SK-MEL-5 (cell line): ENCODE results near the gene CD82. TPM values are rescaled to one million over a fixed set of nuclear protein-coding genes. Genes with fewer than 3 reads are reported as not detected.

Experiments
- DNase-seq: peaks from one replicate; pipeline ENCODE4 v3.0.0-alpha.2; 2016; ENCODE audit warnings: low read depth, low spot score
- in situ Hi-C: cut with HindIII; loops from 2 replicates; pipeline ENCODE4 v1.10.0; 2016; ENCODE audit warnings: low sequenced_read_pairs, high pct_unique_total_duplicates, low pct_unique_long_range_greater_than_20kb
- total RNA-seq: library from RNA; depleted of rRNA; stranded (reverse); fragments of >200 nt; shearing (Covaris generic); gene quantifications from 2 replicates; pipeline ENCODE4 v1.2.3, GENCODE V29; 2014

CD82 gene
- total RNA-seq, 1 experiment from 2014 or later = 9.1 TPM

GRCh38 chr11:44605068-44605708 is 39.7 kb downstream of the CD82 start:
- no peak for DNase-seq
- in situ Hi-C loops = no loop called here

GRCh38 chr11:44605965-44606364 is 40.5 kb downstream of the CD82 start:
- no peak for DNase-seq
- in situ Hi-C loops = no loop called here

- in situ Hi-C loops = no loop called here
- no peak for DNase-seq
These were observed 41.0 kb downstream of the CD82 start for GRCh38 chr11:44606472-44606871.

GRCh38 chr11:44607319-44607962 is 42.0 kb downstream of the CD82 start:
- no peak for DNase-seq
- in situ Hi-C loops = no loop called here

GRCh38 chr11:44607987-44608386 is 42.5 kb downstream of the CD82 start:
- in situ Hi-C loops = no loop called here
- no peak for DNase-seq

- in situ Hi-C loops = no loop called here
- DNase-seq = no peak
These were observed 43.2 kb downstream of the CD82 start for GRCh38 chr11:44608651-44608990.

GRCh38 chr11:44608991-44609782 is 43.7 kb downstream of the CD82 start:
- no peak for DNase-seq
- in situ Hi-C loops = no loop called here

GRCh38 chr11:44609783-44610155 is 44.3 kb downstream of the CD82 start:
- in situ Hi-C loops = no loop called here

GRCh38 chr11:44610186-44610955 is 44.9 kb downstream of the CD82 start:
- DNase-seq = no peak
- in situ Hi-C loops = no loop called here

More at GRCh38 chr11:44609783-44610155, 44.3 kb downstream of the CD82 start:
- DNase-seq = no peak

GRCh38 chr11:44611088-44611487 is 45.6 kb downstream of the CD82 start:
- in situ Hi-C loops = no loop called here
- DNase-seq = peak; percentile 10

- DNase-seq = no peak
- in situ Hi-C loops = no loop called here
These were observed 46.4 kb downstream of the CD82 start for GRCh38 chr11:44611687-44612434.

- in situ Hi-C loops = no loop called here
- DNase-seq = no peak
These were observed 47.7 kb downstream of the CD82 start for GRCh38 chr11:44613153-44613552.

- in situ Hi-C loops = no loop called here
- DNase-seq = no peak
These were observed 48.9 kb downstream of the CD82 start for GRCh38 chr11:44614281-44614775.

- no peak for DNase-seq
- in situ Hi-C loops = no loop called here
These were observed 49.7 kb downstream of the CD82 start for GRCh38 chr11:44615041-44615755.

GRCh38 chr11:44615913-44616791 is 50.7 kb downstream of the CD82 start:
- in situ Hi-C loops = no loop called here

More at GRCh38 chr11:44615913-44616791, 50.7 kb downstream of the CD82 start:
- no peak for DNase-seq
